ENCODE measurements around the gene HINT3. TPM values are rescaled to one million over a fixed set of nuclear protein-coding genes. Genes with fewer than 3 reads are reported as not detected.
A peak's percentile ranks its signal among the peaks of the same experiment; 100 is the strongest.

HINT3 gene
- polyA plus RNA-seq, 1 donor (not counting 4 experiments of a cell fraction or from before 2014, with no cell fraction given): 3.9 TPM

- Histone ChIP-seq H3K27me3 (ENCODE audit: control insufficient read depth, extremely low read depth, insufficient read depth, low read length) (no peaks in the 10 kb centered on the region), H3K4me3 (ENCODE audit: control insufficient read depth in 2 of 3, extremely low read depth in 1 of 3, insufficient read depth in 2 of 3, low read depth in 1 of 3, low read length in 3 of 3) (peak overlapping the region; percentile 81), H3K4me2 (ENCODE audit: control insufficient read depth, extremely low read depth, insufficient read depth, low read depth, low read length) (peak overlapping the region; percentile 97), H4K20me1 (ENCODE audit: control insufficient read depth, extremely low read depth, insufficient read depth, low read length) (no peaks in the 10 kb centered on the region), H2AFZ (ENCODE audit: control insufficient read depth, low read length) (peak overlapping the region; percentile 95), H3K9me3 (ENCODE audit: control insufficient read depth, low read depth, low read length) (no peaks in the 10 kb centered on the region), H3K9ac (ENCODE audit: control insufficient read depth, extremely low read depth, insufficient read depth, low read length) (peak overlapping the region; percentile 88), H3K9me1 (ENCODE audit: control insufficient read depth, extremely low read depth, insufficient read depth, low read length) (no peaks in the 10 kb centered on the region), H3K79me2 (ENCODE audit: control insufficient read depth, insufficient read depth, low read length) (no peaks in the 10 kb centered on the region), H3K4me1 (ENCODE audit: control insufficient read depth, extremely low read depth, insufficient read depth, low read length) (peaks cover 16% of the 10 kb centered on the region), H3K36me3 (ENCODE audit: control insufficient read depth in 2 of 2, extremely low read depth in 1 of 2, insufficient read depth in 2 of 2, low read length in 2 of 2) (no peaks in the 10 kb centered on the region), H3K27ac (ENCODE audit: control insufficient read depth, insufficient read depth, low read length) (peak overlapping the region; percentile 78)
- peak; percentile 44 for FAIRE-seq
- dilution Hi-C loops (cut with MboI; ENCODE audit: extremely low pct_ligation_motif_present, low sequenced_read_pairs): no loop called here
- DNase-seq (ENCODE audit: low read depth, low spot score): no peak
- TF ChIP-seq CTCF (optimal IDR thresholded peaks at IDR 0.05 in 1 of 3, IDR thresholded peaks at IDR 0.05 in 1 of 3, conservative IDR thresholded peaks at IDR 0.05 in 1 of 3; ENCODE audit: extremely low read depth in 1 of 3, insufficient read depth in 2 of 3, low read length in 3 of 3) (no peak), EZH2 (IDR thresholded peaks at IDR 0.05; ENCODE audit: low read length) (no peak)
These were observed 1.3 kb downstream of the HINT3 start for GRCh38 chr6:125957845-125958244.

- TF ChIP-seq EZH2 (IDR thresholded peaks at IDR 0.05; ENCODE audit: low read length) (no peak), CTCF (optimal IDR thresholded peaks at IDR 0.05 in 1 of 3, IDR thresholded peaks at IDR 0.05 in 1 of 3, conservative IDR thresholded peaks at IDR 0.05 in 1 of 3; ENCODE audit: extremely low read depth in 1 of 3, insufficient read depth in 2 of 3, low read length in 3 of 3) (no peak)
- DNase-seq (ENCODE audit: low read depth, low spot score) (no peak), FAIRE-seq (no peak)
- Histone ChIP-seq H3K27ac (ENCODE audit: control insufficient read depth, insufficient read depth, low read length) (no peak overlapping the region), H3K27me3 (ENCODE audit: control insufficient read depth, extremely low read depth, insufficient read depth, low read length) (no peaks in the 10 kb centered on the region), H3K79me2 (ENCODE audit: control insufficient read depth, insufficient read depth, low read length) (no peaks in the 10 kb centered on the region), H3K9me1 (ENCODE audit: control insufficient read depth, extremely low read depth, insufficient read depth, low read length) (no peaks in the 10 kb centered on the region), H3K9me3 (ENCODE audit: control insufficient read depth, low read depth, low read length) (no peaks in the 10 kb centered on the region), H3K4me2 (ENCODE audit: control insufficient read depth, extremely low read depth, insufficient read depth, low read depth, low read length) (no peak overlapping the region), H3K4me1 (ENCODE audit: control insufficient read depth, extremely low read depth, insufficient read depth, low read length) (peaks cover 13% of the 10 kb centered on the region), H4K20me1 (ENCODE audit: control insufficient read depth, extremely low read depth, insufficient read depth, low read length) (no peaks in the 10 kb centered on the region), H3K9ac (ENCODE audit: control insufficient read depth, extremely low read depth, insufficient read depth, low read length) (no peak overlapping the region), H2AFZ (ENCODE audit: control insufficient read depth, low read length) (no peak overlapping the region), H3K36me3 (ENCODE audit: control insufficient read depth in 2 of 2, extremely low read depth in 1 of 2, insufficient read depth in 2 of 2, low read length in 2 of 2) (no peaks in the 10 kb centered on the region), H3K4me3 (ENCODE audit: control insufficient read depth in 2 of 3, extremely low read depth in 1 of 3, insufficient read depth in 2 of 3, low read depth in 1 of 3, low read length in 3 of 3) (no peak overlapping the region)
- dilution Hi-C loops (cut with MboI; ENCODE audit: extremely low pct_ligation_motif_present, low sequenced_read_pairs): no loop called here
These were observed 2.5 kb downstream of the HINT3 start for GRCh38 chr6:125959041-125959440.

All from keratinocyte (primary cell).